Heart left ventricle (tissue), 16 donors: ENCODE data around the gene HTRA3. TPM values are rescaled to one million over a fixed set of nuclear protein-coding genes. Genes with fewer than 3 reads are reported as not detected.

ENCODE experiments used
- ATAC-seq, 4 donors: fragments of 200-7000 bp; cut with Tn5 transposase; one replicate each; pipeline ENCODE4 v1.9.1; 2020 to 2022; ENCODE audit warnings: moderate library complexity in 4 of 4, mild to moderate bottlenecking in 3 of 4, moderate number of reproducible peaks in 1 of 4
- DNase-seq, 5 donors: peaks; one replicate each; pipeline ENCODE4 v3.0.0-alpha.2; 2020
- H3K27ac ChIP-seq, 12 donors: fragments of 200-600 bp; sonication (generic) in 4 of 12; one replicate each; pipeline versions ENCODE4 v1.5.0 to v1.8.0; 2016 to 2022; ENCODE audit warnings: mild to moderate bottlenecking in 2 of 12
- H3K27me3 ChIP-seq, 9 donors: fragments of 200-600 bp; sonication (generic) in 2 of 9; one replicate each; pipeline versions ENCODE4 v1.5.1 to v1.8.0; 2016 to 2022; ENCODE audit warnings: mild to moderate bottlenecking in 3 of 9
- H3K36me3 ChIP-seq, 9 donors: fragments of 200-600 bp; sonication (generic) in 2 of 9; one replicate each; pipeline versions ENCODE4 v1.5.0 to v1.8.0; 2018 to 2022; ENCODE audit warnings: mild to moderate bottlenecking in 2 of 9
- H3K4me1 ChIP-seq, 12 donors: fragments of 200-600 bp; sonication (generic) in 4 of 12; one replicate each; pipeline versions ENCODE4 v1.5.0 to v1.8.0; 2016 to 2022; ENCODE audit warnings: mild to moderate bottlenecking in 3 of 12
- H3K4me3 ChIP-seq, 12 donors: fragments of 200-600 bp; sonication (generic) in 4 of 12; one replicate each; pipeline versions ENCODE4 v1.5.0 to v1.8.0; 2017 to 2022; ENCODE audit warnings: mild to moderate bottlenecking in 9 of 12, moderate library complexity in 4 of 12
- H3K9me3 ChIP-seq, 12 donors: fragments of 200-600 bp; sonication (generic) in 4 of 12; one replicate each; pipeline versions ENCODE4 v1.5.0 to v1.8.0; 2016 to 2022; ENCODE audit warnings: mild to moderate bottlenecking in 1 of 12
- POLR2A ChIP-seq, 2 donors: fragments of 450-650 bp; IDR thresholded peaks; one replicate each; pipeline ENCODE4 v1.6.1; 2017; ENCODE audit warnings: antibody characterized with exemption in 2 of 2, mild to moderate bottlenecking in 2 of 2, moderate library complexity in 2 of 2
- WGBS, 4 donors: extraction: QIAGEN DNeasy Blood & Tissue Kit in 2 of 4; methylation state at CpG; one replicate each; pipeline versions ENCODE4 v1.1.5 to v1.1.7; 2013 to 2018; 5-methylcytosine and 5-hydroxymethylcytosine counted together
- intact Hi-C, 10 donors: fragments of 100-400 bp; cut with DNase I; formaldehyde crosslinking; loops; one replicate each; pipeline versions ENCODE4 v1.11.1 to v1.14.2; 2022
- polyA plus RNA-seq, 2 donors: library from polyadenylated mRNA; stranded (reverse); fragments of 200-250 nt; gene quantifications; one replicate each; pipeline ENCODE4 v1.2.3, GENCODE V29; 2013
- total RNA-seq, 9 donors: library from RNA; depleted of rRNA in 2 of 9; stranded (reverse); fragments of >200 nt in 2 of 9; fragmentation: NEBNext Ultra II Directional in 3 of 9; extraction: Animal tissue kit (Norgen Biotek cat#: 25700) in 3 of 9; gene quantifications; one replicate each; pipeline versions ENCODE4 v1.1.0 to v1.2.4, GENCODE V29; 2016 to 2023
- TF ChIP-seq, protein P1 (sequence below), 12 donors: fragments of 200-600 bp; sonication (generic) in 4 of 12; IDR thresholded peaks; one replicate each; pipeline versions ENCODE4 v1.5.0 to v1.8.0; 2018 to 2022; ENCODE audit warnings: antibody characterized with exemption in 12 of 12, mild to moderate bottlenecking in 5 of 12
- donor health status: ischemic (EF 13 %, LVEDD 7.1; RV severe dilation, severe dysfunction).
- donor health status: healthy with polysubstance abuse.
- donor health status: DM: no; HTN: yes; CAD: no.
- donor health status: DM: no; HTN: no; CAD: no.
- donor health status: ischemic (EF 25% LVEDD 6.9; RV normal size, moderate dysfunction).
- donor health status: ischemic (EF 25% LVEDD 5.7; RV mildly dilated, moderate dysfunction).
- donor health status: healthy.
- donor health status: DM: yes; HTN: yes; CAD: no.
- donor health status: ischemic (EF 35%, LVEDD 5.7; RV mildly dilated, moderate dysfunction).
- donor health status: nonischemic (EF 11% LVEDD 7.7; RV severe dilation, severe dysfunction).
- donor health status: DM: yes; HTN: yes; CAD: no.
- donor health status: PGD.
- donor health status: ischemic (EF 29% LVEDD 5.4; RV normal size, mild dysfunction).
- donor health status: nonischemic (EF 23%, LVEDD 6.1; RV moderate dilation, normal function).

HTRA3 gene
- total and polyA plus RNA-seq, 11 donors, result 26.8 to 84.6 (median 50.1) TPM

DNA sequence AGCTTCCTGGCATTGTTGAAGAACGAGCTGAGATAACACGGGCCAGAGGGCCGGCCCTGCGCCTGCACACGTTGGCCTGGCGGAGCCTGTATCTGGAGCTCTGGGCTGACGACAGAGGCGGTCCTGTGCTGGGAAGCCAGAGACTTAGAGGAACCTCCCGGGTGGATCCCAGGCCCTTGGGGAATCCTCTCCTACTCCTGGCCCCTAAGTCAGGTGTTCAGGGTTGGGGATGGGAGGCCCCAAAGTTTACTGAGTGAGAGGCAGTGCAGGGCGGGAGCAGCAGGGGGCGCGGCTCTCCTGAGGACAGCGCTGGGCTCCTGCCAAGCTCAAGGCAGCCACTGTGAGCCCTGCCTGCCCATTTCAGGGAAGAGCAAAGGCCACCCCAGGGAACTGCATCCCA is 2.5 kb upstream of the HTRA3 start:
- Histone ChIP-seq H3K9me3 (no peaks in the 10 kb centered on the region), H3K27ac (peak overlapping the region in 8 of 12 donors; percentile 11 to 57 (median 38)), H3K36me3 (no peaks in the 10 kb centered on the region), H3K27me3 (no peaks in the 10 kb centered on the region), H3K4me1 (peaks cover 3 to 52% (median 34%) of the 10 kb centered on the region in 12 donors), H3K4me3 (no peak overlapping the region)
- intact Hi-C loops, result loop anchor here in 6 of 10 donors (1.0 to 5.0 kb wide), 5 partner anchors 20 to 138 kb away; no protein-coding TSS in a partner anchor
- DNase-seq (peak; percentile 78 to 90 (median 85)), ATAC-seq (peak; percentile 60 to 78 (median 64))
- WGBS, 4 donors, result 12 to 21% (median 16%) methylated on average over 13 of the region's 13 CpGs
- TF ChIP-seq POLR2A (IDR thresholded peaks at IDR 0.05), result no peak
- TF ChIP-seq, protein P1, sequence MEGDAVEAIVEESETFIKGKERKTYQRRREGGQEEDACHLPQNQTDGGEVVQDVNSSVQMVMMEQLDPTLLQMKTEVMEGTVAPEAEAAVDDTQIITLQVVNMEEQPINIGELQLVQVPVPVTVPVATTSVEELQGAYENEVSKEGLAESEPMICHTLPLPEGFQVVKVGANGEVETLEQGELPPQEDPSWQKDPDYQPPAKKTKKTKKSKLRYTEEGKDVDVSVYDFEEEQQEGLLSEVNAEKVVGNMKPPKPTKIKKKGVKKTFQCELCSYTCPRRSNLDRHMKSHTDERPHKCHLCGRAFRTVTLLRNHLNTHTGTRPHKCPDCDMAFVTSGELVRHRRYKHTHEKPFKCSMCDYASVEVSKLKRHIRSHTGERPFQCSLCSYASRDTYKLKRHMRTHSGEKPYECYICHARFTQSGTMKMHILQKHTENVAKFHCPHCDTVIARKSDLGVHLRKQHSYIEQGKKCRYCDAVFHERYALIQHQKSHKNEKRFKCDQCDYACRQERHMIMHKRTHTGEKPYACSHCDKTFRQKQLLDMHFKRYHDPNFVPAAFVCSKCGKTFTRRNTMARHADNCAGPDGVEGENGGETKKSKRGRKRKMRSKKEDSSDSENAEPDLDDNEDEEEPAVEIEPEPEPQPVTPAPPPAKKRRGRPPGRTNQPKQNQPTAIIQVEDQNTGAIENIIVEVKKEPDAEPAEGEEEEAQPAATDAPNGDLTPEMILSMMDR (IDR thresholded peaks at IDR 0.05), result peak; percentile 58 to 88 (median 78)

DNA sequence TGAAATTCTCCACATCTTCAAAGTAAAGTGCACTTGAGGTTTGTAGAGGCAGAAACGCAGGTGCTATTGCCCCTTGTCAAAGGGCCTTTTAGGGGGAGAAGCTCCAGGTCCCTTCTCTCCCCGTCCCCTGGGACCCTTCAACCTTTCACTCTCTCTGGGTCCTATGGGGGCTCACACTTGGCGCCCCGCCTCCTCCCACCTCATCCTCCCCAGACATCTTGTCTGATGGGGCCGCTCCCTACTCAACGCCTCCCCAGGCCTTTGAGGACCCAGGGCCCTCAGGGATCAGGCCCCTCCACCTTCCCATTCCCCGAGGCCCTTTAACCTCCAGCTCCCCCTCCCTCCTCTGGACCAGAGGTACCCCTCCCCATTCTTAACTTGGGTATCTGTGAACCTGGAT is 1.3 kb upstream of the HTRA3 start:
- no peak for TF ChIP-seq POLR2A (IDR thresholded peaks at IDR 0.05)
- TF ChIP-seq, protein P1 (IDR thresholded peaks at IDR 0.05), result no peak
- ATAC-seq (no peak), DNase-seq (peak in 1 of 5 donors; percentile 30)
- peaks cover 3 to 64% (median 45%) of the 10 kb centered on the region in 12 donors for H3K4me1 ChIP-seq
- H3K27ac ChIP-seq, result peak overlapping the region in 1 of 12 donors; percentile 38
- WGBS, 4 donors, result 95 to 98% (median 96%) methylated on average over 6 to 7 of the region's 7 CpGs
- intact Hi-C loops, result loop anchor here in 1 of 10 donors (5.0 kb wide), 1 partner anchor 134 kb away; no protein-coding TSS in a partner anchor
- H3K36me3 ChIP-seq, result no peaks in the 10 kb centered on the region
- H3K27me3 ChIP-seq, result no peaks in the 10 kb centered on the region
- no peaks in the 10 kb centered on the region for H3K9me3 ChIP-seq
- no peak overlapping the region for H3K4me3 ChIP-seq

DNA sequence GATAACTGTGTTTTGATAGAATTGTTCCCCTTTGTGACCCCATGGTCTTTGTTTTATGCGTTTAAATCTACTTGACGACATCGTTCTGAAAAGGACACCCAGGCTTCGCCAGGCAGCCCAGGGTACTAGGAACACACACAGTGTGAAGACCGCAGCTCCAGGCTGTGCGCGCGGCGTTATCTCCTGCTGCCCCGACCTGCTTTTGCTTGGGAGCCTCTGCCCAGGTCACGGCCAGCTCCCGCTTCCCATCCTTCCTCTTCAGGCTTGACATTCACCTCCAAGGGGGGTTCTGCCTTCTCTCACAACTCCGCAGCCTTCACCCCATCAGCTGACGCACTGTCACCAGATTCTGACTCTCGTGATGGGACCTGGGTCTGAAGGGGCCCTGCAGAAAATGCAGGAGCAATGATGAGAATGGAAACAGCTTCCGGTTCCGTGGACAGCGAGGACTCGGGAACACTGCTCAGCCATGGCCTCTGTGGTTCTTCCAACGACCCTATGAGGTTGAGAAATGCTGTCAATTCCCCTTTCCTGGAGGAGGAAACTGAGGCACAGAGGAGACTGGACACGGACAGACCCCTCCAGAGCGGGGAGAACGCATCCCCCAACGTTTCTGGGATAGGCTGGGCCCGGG is 536 bp upstream of the HTRA3 start:
- WGBS, 4 donors, result 72 to 79% (median 76%) methylated on average over 21 to 25 of the region's 25 CpGs
- TF ChIP-seq, protein P1 (IDR thresholded peaks at IDR 0.05), result no peak
- no peak for TF ChIP-seq POLR2A (IDR thresholded peaks at IDR 0.05)
- Histone ChIP-seq H3K4me1 (peaks cover 3 to 70% (median 49%) of the 10 kb centered on the region in 12 donors), H3K27me3 (no peaks in the 10 kb centered on the region), H3K27ac (peak overlapping the region in 10 of 12 donors; percentile 60 to 84 (median 77)), H3K36me3 (no peaks in the 10 kb centered on the region), H3K9me3 (no peaks in the 10 kb centered on the region), H3K4me3 (peak overlapping the region in 11 of 12 donors; percentile 44 to 78 (median 63))
- ATAC-seq, result no peak
- intact Hi-C loops, result loop anchor here in 1 of 10 donors (5.0 kb wide), 1 partner anchor 133 kb away; no protein-coding TSS in a partner anchor
- DNase-seq, result no peak

DNA sequence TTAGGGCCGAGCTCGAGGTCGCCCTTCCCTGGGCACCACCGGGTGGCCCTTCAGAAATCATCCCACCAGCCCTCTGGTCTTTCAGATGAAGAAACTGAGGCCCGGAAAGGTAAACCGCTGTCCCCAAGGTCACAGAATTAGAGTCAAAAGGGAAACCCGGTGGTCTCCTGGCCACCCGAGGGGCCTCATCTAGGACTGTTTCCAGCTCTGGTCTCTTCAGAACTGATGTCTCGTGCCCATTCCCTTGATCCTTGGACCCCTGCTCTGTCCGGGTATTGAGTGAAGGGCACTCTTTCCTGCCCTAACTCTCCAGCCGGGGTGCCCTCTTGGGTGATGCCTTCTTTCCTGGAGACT is 841 bp downstream of the HTRA3 start:
- 42 to 73% (median 48%) methylated on average over 6 to 11 of the region's 11 CpGs for WGBS, 4 donors
- Histone ChIP-seq H3K4me1 (peaks cover 3 to 83% (median 60%) of the 10 kb centered on the region in 12 donors), H3K9me3 (no peaks in the 10 kb centered on the region), H3K36me3 (no peaks in the 10 kb centered on the region), H3K27ac (peak overlapping the region in 10 of 12 donors; percentile 60 to 84 (median 78)), H3K27me3 (no peaks in the 10 kb centered on the region), H3K4me3 (peak overlapping the region; percentile 44 to 78 (median 60))
- TF ChIP-seq POLR2A (IDR thresholded peaks at IDR 0.05), result no peak
- TF ChIP-seq, protein P1 (IDR thresholded peaks at IDR 0.05), result no peak
- DNase-seq (no peak), ATAC-seq (no peak)
- intact Hi-C loops, result loop anchor here in 3 of 10 donors (2.0 to 5.0 kb wide), 2 partner anchors 37 to 132 kb away; no protein-coding TSS in a partner anchor
